NCI-H2196 (cell line): ENCODE data around the gene PABPC1L.

ENCODE experiments used
- DNase-seq: peaks from one replicate; lab custom pipeline; 2025; ENCODE audit not compliant: unreplicated experiment; lab: John Stamatoyannopoulos, UW

The PABPC1L gene

DNA sequence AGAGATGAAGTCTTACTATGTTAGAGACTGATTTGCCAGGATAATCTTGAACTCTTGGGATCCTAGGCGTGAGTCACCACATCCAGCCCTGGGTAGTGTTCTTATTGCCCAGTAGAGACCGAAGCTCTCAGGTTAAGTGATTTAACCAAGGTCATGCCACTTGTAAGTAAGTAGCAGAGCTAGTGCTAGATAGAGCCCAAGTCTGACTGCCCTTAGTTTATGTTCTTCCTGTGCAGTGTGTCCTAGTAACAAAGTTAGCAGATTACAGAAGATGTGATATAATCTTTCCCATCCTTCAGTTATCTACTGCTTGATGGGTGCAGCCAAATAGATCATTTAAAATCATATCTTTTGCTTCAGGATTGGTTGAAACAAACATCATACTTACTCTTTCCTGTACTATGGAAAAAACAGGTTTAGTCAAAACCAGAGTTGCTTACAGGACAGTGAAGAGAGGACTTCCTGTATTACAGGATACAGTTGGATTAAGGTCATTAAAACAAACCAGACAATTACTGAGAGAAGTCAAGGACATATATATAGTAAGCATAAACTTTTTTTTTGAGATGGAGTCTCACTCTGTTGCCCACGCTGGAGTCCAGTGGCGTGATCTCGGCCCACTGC lies 9.5 kb upstream of the PABPC1L start:
- DNase-seq: no peak

DNA sequence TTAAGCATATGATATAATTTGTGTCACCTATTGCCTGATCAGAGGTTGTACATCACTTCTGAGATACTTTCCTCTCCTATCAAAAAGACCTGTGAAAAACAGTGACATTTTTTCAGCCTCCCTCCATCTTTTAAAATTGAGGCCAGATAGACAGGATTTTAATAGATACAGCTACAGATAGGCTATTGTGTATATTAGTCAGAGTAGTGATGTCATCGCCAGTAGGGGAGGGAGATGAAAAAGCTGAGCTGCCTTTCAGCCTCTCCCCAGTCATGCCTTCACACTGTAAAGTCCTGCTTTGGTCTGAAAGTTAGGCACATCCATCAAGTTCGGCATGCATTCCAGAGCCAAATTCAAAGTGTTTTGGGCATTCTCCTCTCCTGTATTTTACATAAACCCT lies 7.9 kb upstream of the PABPC1L start:
- no peak for DNase-seq

DNA sequence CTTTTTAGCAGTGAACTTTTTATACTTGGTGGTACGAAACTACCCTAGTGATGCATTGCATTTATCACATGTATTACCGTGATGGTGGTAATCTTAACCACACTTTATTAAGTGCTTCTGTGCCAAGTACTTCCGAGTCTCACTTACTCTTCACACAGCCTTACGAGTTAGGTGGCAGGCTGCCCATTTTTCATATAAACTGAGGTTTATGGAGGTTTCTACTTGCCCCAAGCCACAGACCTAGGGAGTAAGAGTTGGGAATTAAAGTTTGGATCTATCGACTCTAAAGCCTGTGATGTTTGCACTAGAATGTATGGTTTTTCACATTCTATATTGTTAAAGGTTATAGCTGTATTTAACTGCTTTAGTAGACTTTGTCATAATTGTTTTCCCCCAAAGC lies 5.5 kb upstream of the PABPC1L start:
- DNase-seq: no peak

DNA sequence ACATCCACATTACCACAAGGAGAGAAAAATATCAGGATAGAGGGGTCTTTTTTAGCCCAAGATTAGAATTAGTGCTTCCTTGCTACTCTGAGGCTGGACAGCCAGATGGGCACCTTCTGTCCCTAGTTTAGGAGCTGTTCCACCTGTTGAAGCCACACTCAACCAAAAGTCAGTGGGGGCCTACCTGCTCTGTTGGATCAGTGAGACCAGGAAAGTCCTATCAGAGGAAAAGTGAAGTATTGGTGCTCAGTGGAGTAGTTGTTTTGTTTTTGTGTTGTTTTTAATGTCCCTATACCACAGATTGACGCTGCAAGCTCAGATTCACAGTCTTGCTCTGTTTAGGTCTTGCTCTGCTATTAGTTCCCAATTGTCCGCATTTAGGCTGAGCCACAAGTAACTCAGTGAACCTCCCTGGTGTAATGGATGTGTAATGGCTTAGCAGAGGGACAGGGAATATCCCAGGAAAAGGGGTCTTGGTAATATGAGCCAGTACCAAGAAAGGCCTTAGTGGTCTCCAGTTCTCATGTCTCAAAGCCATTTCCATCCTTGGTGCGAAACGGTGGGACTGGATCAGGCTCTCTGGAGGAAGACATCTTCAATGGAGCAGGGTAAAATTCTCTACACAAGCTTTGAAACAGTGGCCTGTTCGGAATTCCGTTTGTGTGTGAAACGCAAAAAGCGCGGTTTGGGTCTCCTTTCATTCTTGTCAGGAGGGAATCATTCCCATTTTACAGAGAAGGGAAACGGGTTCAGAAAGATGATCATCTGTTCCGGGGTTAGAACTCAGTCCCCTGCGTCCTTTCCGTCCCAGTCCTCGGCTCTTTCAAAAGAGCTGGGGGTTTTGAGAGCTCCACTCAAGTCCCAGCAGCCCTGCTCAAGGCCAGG lies 631 bp upstream of the PABPC1L start:
- DNase-seq: no peak

DNA sequence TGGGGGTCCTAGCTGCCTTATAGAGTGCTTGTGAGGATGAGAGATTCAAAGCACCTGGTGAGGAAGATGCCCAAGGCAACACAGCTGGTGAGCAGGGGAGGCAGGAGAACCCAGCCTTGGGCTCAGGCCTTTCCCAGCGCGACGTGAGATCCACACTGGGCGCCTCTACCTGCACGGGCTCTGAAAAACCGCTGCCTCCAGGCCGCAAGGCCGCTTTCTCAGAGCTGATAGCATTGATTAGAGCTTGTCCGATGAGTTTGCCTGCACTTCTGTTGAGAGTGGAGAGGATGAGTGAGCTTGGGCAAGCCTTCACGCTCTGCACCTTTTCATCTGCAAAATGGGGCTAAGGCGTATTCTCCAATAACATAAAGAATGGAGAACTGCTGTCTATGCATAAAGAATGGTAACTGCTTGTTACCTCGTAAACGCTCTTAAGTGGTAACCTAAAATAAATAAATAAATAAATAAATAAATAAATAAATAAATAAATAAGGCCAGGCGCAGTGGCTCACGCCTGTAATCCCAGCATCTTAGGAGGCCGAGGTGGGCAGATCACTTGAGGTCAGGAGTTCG lies 916 bp downstream of the PABPC1L start:
- DNase-seq: no peak

DNA sequence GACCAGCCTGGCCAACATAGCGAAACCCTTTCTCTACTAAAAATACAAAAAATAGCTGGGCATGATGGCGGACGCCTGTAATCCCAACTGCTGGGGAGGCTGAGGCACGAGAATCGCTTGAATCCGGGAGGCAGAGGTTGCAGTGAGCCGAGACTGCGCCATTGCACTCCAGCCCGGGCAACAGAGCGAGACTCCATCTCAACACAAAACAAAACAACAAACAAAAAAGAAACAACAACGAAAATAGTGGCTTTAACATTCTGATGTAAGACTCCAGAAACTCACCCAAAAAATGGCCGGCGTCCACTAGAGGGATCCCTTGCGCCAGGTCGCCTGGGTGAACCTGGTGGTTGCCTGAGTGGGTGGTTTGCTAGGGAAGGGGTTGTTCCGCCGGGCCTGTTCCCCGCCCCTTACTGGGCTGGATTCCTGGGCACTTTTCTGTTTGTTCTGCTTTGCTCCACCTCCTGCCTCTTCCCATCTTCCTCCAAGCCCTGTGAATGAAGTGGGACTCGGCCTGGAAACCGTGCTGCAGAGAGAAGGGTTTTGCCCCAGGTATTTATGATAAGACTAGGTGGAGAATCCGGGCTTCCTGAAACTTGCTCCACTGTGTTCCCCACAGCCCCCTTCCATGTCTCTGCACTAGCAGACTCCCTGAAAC lies 1.5 kb downstream of the PABPC1L start:
- DNase-seq: peak; percentile 57

DNA sequence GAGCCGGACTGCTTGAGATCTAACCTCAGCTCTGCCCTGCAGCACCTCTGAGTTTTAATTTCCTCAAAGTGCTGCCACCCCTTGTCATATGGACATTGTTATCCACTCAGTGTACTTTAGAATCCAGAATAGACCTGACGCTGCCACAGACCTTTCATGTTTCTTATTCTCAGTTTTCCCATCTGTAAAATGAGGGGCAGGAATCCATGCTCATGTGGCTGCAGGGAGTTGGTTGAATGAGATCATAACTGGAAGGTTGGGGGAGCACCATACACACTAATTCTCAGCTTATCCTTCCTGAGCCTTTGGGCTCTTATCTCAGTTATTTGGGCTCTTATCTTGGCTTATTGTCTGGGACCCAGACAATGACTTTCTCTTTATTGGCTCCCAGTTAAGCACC lies 2.3 kb downstream of the PABPC1L start:
- DNase-seq: no peak

DNA sequence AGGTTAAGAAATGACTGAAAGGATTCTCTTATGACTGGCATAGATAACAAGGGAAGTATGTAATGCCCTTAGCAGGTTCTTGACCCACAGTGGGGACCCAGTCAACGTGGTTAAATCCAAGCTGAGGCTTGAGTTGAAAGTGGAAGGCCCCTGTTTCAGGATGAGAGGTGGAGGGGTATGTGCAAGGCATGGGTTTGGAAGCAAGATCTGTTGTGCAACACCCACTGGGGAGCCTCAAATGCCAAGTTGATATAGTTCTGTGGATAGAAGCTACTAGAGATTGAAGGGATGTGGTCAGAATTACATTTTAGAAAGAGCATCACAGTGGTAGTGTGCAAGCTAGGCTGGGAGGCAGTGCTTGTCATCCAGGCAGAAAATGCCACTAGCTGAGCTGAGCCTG lies 5.1 kb downstream of the PABPC1L start:
- no peak for DNase-seq

DNA sequence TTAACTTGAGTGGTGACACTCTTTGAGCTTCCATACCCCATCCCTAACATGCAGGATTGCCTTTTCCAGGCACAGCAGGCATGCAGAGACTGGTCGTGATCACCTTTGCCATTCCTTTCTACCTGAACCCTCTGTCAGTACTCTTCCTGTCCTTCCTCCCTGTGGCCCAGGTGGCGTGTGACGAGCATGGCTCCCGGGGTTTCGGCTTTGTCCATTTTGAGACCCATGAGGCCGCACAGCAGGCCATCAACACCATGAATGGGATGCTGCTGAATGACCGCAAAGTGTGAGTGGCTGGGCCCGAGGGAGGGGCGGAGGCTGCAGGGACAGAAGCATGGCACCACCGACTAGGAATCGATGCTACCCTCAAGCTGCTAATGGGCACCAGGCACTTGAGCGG lies 6.7 kb downstream of the PABPC1L start:
- DNase-seq: no peak

DNA sequence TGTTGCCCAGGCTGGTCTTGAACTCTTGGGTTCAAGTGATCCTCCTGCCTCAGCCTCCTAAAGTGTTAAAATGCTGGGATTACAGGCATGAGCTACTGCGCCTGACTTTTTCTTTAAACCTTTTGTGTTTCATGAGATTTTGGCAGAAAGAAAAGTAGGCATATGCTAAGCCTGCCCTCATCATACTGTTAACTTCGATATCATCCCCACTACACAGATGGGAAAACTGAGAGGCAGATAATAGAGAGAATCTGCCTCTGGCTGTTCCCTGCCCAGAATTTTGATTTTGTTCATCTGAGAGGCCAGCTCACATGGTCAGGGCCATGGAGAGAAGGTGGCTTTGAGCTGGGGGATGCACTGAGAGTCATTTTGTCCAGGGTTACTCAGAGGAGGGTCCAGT lies 7.5 kb downstream of the PABPC1L start:
- DNase-seq: no peak

DNA sequence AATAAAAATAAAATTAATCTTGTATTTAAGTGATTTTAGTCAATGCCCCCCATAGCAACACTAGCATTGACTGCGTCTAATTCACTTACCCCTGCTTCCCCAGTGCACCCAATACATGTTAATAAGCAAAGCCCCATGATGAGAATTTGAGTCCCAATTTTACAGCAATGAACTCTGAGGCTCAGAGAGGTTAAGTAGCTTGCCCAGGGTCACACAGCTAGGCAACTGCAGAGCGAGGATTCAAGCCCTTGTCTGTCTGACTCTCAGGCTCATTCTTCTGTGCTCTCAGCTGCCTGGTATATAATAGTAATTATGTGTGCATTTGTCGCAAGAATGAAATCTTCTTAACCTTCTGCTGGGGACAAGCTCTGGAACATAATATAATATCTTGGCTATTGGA lies 8.5 kb downstream of the PABPC1L start:
- no peak for DNase-seq

DNA sequence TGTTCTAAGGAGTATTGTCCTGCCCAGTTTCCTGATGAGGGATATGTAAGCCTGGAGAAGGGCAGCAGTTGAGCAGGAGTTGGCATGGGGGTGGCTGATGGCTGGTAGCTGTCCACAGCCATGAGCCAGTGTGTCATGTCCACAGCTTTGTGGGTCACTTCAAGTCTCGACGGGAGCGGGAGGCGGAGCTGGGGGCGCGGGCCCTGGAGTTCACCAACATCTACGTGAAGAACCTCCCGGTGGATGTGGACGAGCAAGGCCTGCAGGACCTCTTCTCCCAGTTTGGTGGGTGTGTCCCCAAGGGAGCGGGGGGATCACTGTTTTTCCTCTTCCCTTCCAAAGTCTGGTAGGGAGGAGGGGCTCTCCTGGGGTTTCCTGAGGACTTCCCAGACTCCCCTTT lies 8.9 kb downstream of the PABPC1L start:
- DNase-seq: no peak

DNA sequence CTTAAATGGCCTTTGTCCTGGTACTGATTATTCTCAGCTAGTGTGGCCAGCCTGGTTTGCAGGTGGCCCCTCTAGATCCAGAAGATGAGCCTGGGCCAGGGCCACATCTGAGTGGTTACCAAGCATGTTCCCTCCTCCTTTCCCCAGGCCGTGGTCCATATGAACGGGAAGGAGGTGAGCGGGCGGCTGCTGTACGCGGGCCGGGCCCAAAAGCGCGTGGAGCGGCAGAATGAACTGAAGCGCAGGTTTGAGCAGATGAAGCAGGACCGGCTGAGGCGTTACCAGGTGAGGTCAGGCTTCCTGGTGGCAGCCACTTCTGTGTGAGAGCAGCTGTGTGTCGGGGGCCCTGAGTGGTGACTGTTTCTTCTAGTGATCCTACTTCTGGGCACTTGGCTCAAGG lies 11.6 kb downstream of the PABPC1L start:
- DNase-seq: no peak

DNA sequence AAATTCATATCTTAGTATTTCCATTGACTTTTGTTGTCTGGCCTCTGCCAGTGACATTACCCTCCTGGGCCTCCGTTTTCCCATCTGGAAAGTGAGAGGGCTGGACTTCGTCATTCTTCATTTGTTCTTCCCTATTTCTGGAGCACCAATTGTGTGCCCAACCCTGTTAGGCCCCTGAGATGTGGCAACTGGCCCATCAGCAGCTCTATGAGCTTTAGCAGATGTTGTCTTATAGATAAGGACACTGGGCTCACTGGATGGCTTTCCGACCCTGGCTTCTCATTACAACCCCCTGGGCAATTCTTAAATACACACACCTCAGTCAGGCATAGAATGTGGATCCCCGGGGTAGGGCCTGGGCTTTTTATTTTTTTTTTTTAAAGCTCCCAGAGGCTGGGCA lies 14.7 kb downstream of the PABPC1L start:
- DNase-seq: no peak

DNA sequence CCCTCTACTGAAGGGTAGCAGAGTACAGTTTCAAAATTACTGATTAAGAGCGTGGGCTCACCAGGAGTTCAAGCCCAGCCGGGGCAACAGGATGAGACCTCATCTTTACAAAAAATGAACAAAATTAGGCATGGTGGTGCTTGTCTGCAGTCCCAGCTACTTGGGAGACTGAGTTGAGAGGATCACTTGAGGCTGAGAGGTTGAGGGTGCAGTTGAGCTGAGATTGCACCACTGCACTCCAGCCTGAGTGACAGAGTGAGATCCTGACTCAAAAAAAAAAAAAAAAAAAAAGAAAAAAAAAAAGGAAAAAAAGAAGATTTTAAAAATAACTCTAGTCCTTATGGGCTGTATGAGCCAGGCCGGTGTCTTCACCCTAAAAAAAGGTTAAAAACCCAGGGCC lies 18.7 kb downstream of the PABPC1L start:
- DNase-seq: no peak

DNA sequence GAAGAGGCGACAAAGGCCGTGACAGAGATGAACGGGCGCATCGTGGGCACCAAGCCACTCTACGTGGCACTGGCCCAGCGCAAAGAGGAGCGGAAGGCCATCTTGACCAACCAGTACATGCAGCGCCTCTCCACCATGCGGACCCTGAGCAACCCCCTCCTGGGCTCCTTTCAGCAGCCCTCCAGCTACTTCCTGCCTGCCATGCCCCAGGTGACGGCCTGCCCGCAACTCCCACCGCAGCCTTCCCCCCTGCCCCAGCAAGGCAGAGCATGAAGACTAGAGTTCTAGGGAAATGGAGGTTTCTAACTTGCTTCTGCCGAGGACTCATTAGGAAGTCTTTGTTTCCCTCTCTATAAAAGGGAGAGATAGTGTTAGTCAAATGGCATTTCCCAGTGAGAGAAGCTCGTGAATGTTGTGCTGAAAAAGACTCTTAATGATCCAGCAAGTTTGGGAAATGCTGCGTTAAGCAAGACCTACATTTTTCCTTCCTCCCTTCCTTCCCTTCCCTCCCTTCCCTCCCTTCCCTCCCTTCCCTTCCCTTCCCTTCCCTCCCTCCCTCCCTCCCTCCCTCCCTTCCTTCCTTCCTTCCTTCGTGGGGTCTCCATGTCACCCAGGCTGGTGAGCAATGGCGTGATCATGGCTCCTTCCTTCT lies 20.8 kb downstream of the PABPC1L start:
- no peak for DNase-seq

DNA sequence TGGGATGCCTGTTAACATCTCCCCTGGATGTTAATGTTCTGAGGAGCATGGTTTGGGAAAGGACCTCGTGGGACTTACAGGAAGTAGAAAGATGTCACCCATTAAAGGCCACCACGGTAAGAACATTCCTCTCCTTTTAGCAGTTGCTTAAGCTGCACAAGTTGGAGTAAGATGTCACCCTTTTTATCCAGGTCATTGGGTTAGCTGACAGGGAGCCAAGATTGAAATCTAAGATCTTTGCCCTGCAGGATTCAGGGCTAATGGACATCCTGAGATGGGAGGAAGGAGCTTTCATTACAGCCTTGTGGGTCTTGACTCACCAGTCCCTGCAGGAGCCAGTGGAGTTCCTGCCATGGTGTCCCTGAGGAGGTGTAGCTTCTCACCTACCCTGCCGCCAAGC lies 22.1 kb downstream of the PABPC1L start:
- no peak for DNase-seq

DNA sequence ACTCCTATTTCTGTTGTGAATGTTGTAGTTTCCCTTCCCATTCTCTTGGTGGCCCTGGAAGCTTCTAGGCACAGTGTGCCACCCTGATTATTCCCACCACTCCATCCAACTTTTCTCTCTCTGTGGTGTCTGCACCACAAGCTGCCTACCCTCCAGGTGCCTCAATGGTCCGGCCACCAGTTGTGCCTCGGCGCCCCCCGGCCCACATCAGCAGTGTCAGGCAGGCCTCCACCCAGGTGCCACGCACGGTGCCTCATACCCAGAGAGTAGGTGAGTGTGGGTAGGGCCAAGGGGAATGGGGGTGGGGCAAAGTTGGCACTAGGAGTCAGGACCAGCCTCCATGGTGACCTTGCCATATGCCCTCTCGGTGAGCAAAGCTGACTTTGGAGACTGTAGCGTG lies 23.1 kb downstream of the PABPC1L start:
- DNase-seq: no peak

DNA sequence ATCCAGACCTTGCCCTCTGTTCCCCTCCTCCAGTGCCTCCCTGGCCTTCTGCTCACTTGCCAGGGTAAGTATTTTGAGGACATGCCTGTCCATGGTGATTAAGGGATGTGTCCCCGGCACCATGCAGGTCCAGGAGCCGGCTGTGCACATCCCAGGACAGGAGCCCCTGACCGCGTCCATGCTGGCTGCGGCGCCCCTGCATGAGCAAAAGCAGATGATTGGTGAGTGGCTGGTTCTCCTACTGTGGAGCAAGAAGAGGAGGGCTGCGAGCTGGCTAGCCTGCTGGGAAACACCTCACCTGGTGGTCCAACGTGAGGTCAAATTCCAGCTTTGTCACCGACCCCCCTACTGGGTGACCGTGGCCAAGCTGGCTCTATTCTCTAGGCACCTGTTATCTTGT lies 26.6 kb downstream of the PABPC1L start:
- DNase-seq: no peak

DNA sequence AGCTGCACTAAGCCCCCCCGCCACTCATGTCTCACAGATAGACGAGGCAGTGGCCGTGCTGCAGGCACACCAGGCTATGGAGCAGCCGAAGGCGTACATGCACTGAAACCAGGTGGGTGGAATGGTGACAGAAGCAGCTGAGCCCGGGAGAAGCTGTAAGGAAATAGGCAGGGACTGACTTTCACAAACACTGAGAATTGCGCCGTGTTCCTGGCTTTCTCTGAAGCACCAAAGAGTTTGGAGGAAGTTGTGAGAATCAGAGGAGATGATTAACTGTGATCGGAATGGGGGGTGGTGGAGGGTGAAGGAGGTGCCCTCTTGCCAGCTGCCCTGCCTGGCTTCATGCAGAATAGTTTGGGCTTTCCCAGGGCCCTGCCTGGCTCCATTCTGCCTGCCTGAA lies 28.8 kb downstream of the PABPC1L start:
- DNase-seq: no peak

DNA sequence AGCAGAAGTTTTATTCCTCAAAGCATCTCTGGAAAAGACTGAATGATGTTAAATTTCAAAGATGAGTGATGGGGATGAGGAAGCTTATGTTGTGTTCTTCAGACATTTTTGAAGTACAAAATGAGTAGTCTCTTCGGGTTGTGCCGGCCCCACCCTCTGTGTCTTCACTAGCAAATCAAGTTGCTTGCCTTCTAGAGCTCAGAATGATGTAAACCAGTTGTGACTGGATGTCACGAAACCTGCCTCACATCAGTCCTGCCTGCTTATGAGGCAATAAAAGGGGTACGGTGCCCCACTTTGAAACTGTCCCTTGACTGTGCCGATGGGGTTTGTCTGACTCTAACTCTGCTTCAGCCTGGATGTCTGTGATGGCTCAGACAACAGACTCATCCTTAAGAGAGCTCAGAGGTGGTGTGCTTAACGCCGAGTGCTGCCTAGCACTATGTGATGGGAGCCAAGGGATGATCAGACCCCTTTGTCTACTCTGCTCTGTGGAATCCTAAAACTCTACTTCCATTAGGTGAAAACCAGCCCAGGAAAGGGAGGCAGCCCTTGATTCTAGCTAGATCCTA lies 31.3 kb downstream of the PABPC1L start:
- DNase-seq: no peak
